Dendritic cell treated with granulocyte-macrophage colony-stimulating factor and Interleukin-4, amounts not matched to agents 40 ng/mL and 50 ng/mL, for 4 days (primary cell): ENCODE results near the gene IFI27L1.

Experiments used
- H3K27ac Mint-ChIP-seq: one replicate; pipeline ENCODE4 v1.8.0; 2022; ENCODE audit warnings: mild to moderate bottlenecking, mixed read lengths
- H3K27me3 Mint-ChIP-seq: one replicate; pipeline ENCODE4 v1.8.0; 2022; ENCODE audit warnings: mild to moderate bottlenecking, mixed read lengths
- H3K36me3 Mint-ChIP-seq: one replicate; pipeline ENCODE4 v1.8.0; 2022; ENCODE audit warnings: low read depth, mixed read lengths
- H3K4me1 Mint-ChIP-seq: one replicate; pipeline ENCODE4 v1.8.0; 2022; ENCODE audit warnings: low read depth, mixed read lengths
- H3K4me3 Mint-ChIP-seq: one replicate; pipeline ENCODE4 v1.8.0; 2022; ENCODE audit warnings: mild to moderate bottlenecking, moderate library complexity, mixed read lengths
- H3K9me3 Mint-ChIP-seq: one replicate; pipeline ENCODE4 v1.8.0; 2022; ENCODE audit warnings: mixed read lengths
- intact Hi-C: fragments of 100-400 bp; cut with micrococcal nuclease; formaldehyde crosslinking; loops from one replicate; pipeline ENCODE4 v1.15.0; 2022

Gene IFI27L1

GRCh38 chr14:94080621-94081385, at the start of gene IFI27L1, which contains the start of gene DDX24:
IFI27L1 (plus strand) TSS chr14:94081310; CDS start chr14:94096938, 15,628 bp downstream.
DDX24 (minus strand) TSS chr14:94081202; CDS start chr14:94079742, 1,460 bp downstream.
- Mint-ChIP-seq H3K27me3 (no peaks in the 10 kb centered on the region), H3K4me3 (peak within 1 kb of the TSS; percentile 94), H3K27ac (peak within 1 kb of the TSS; percentile 96), H3K4me1 (peaks cover 35% of the 10 kb centered on the region), H3K36me3 (peaks cover 48% of the 10 kb centered on the region), H3K9me3 (peaks cover under 1% of the 10 kb centered on the region)
- intact Hi-C loops: loop anchor here (1.0 to 5.0 kb wide), 3 partner anchors 48 to 56 kb away; partner anchors contain the start of genes IFI27L2 and OTUB2

GRCh38 chr14:94031883-94032279, 49.2 kb upstream of the IFI27L1 start:
- H3K4me1 Mint-ChIP-seq: peaks cover 41% of the 10 kb centered on the region
- H3K4me3 Mint-ChIP-seq: no peak overlapping the region
- H3K9me3 Mint-ChIP-seq: no peaks in the 10 kb centered on the region
- intact Hi-C loops: no loop called here
- no peaks in the 10 kb centered on the region for H3K36me3 Mint-ChIP-seq
- no peak overlapping the region for H3K27ac Mint-ChIP-seq
- peaks cover 3% of the 10 kb centered on the region for H3K27me3 Mint-ChIP-seq

GRCh38 chr14:94034886-94035285, 46.2 kb upstream of the IFI27L1 start:
- peaks cover 6% of the 10 kb centered on the region for H3K36me3 Mint-ChIP-seq
- peaks cover 3% of the 10 kb centered on the region for H3K27me3 Mint-ChIP-seq
- intact Hi-C loops: no loop called here
- H3K9me3 Mint-ChIP-seq: no peaks in the 10 kb centered on the region
- H3K4me1 Mint-ChIP-seq: peaks cover 11% of the 10 kb centered on the region
- H3K4me3 Mint-ChIP-seq: no peak overlapping the region
- no peak overlapping the region for H3K27ac Mint-ChIP-seq

- peaks cover 3% of the 10 kb centered on the region for H3K27me3 Mint-ChIP-seq
These were observed 44.6 kb upstream of the IFI27L1 start for GRCh38 chr14:94036313-94037167.

GRCh38 chr14:94037954-94038353, 43.2 kb upstream of the IFI27L1 start:
- Mint-ChIP-seq H3K4me1 (peaks cover 5% of the 10 kb centered on the region), H3K4me3 (no peak overlapping the region), H3K27me3 (peaks cover 3% of the 10 kb centered on the region), H3K9me3 (no peaks in the 10 kb centered on the region), H3K36me3 (peaks cover 11% of the 10 kb centered on the region), H3K27ac (no peak overlapping the region)
- intact Hi-C loops: no loop called here

More at GRCh38 chr14:94036313-94037167, 44.6 kb upstream of the IFI27L1 start:
- H3K27ac Mint-ChIP-seq: no peak overlapping the region
- H3K4me3 Mint-ChIP-seq: no peak overlapping the region
- H3K9me3 Mint-ChIP-seq: no peaks in the 10 kb centered on the region
- H3K4me1 Mint-ChIP-seq: peaks cover 5% of the 10 kb centered on the region
- H3K36me3 Mint-ChIP-seq: peaks cover 11% of the 10 kb centered on the region
- intact Hi-C loops: loop anchor here (1.0 kb wide), 2 partner anchors 100 to 144 kb away; no protein-coding TSS in a partner anchor

- H3K4me1 Mint-ChIP-seq: peaks cover 5% of the 10 kb centered on the region
- H3K27me3 Mint-ChIP-seq: peaks cover 3% of the 10 kb centered on the region
- intact Hi-C loops: no loop called here
- H3K27ac Mint-ChIP-seq: no peak overlapping the region
- no peak overlapping the region for H3K4me3 Mint-ChIP-seq
- no peaks in the 10 kb centered on the region for H3K9me3 Mint-ChIP-seq
- H3K36me3 Mint-ChIP-seq: peaks cover 14% of the 10 kb centered on the region
These were observed 42.6 kb upstream of the IFI27L1 start for GRCh38 chr14:94038510-94038909.

GRCh38 chr14:94038921-94039629, 42.0 kb upstream of the IFI27L1 start:
- Mint-ChIP-seq H3K27me3 (peaks cover 3% of the 10 kb centered on the region), H3K4me1 (peaks cover 5% of the 10 kb centered on the region), H3K4me3 (no peak overlapping the region), H3K36me3 (peaks cover 20% of the 10 kb centered on the region), H3K27ac (no peak overlapping the region), H3K9me3 (no peaks in the 10 kb centered on the region)
- intact Hi-C loops: no loop called here

GRCh38 chr14:94040247-94040646, 40.9 kb upstream of the IFI27L1 start:
- peaks cover 32% of the 10 kb centered on the region for H3K36me3 Mint-ChIP-seq
- peaks cover 5% of the 10 kb centered on the region for H3K4me1 Mint-ChIP-seq
- peaks cover 3% of the 10 kb centered on the region for H3K27me3 Mint-ChIP-seq
- intact Hi-C loops: no loop called here
- no peak overlapping the region for H3K4me3 Mint-ChIP-seq
- no peaks in the 10 kb centered on the region for H3K9me3 Mint-ChIP-seq
- H3K27ac Mint-ChIP-seq: no peak overlapping the region

- intact Hi-C loops: no loop called here
- Mint-ChIP-seq H3K4me1 (peaks cover 5% of the 10 kb centered on the region), H3K9me3 (no peaks in the 10 kb centered on the region), H3K27ac (no peak overlapping the region), H3K27me3 (peaks cover 3% of the 10 kb centered on the region), H3K4me3 (no peak overlapping the region), H3K36me3 (peaks cover 37% of the 10 kb centered on the region)
These were observed 40.3 kb upstream of the IFI27L1 start for GRCh38 chr14:94040796-94041195.

- peaks cover 1% of the 10 kb centered on the region for H3K27me3 Mint-ChIP-seq
- H3K36me3 Mint-ChIP-seq: peaks cover 47% of the 10 kb centered on the region
- no peak overlapping the region for H3K4me3 Mint-ChIP-seq
- intact Hi-C loops: no loop called here
- peaks cover 2% of the 10 kb centered on the region for H3K4me1 Mint-ChIP-seq
- H3K27ac Mint-ChIP-seq: no peak overlapping the region
- no peaks in the 10 kb centered on the region for H3K9me3 Mint-ChIP-seq
These were observed 39.4 kb upstream of the IFI27L1 start for GRCh38 chr14:94041551-94042346.

GRCh38 chr14:94042433-94043091, 38.5 kb upstream of the IFI27L1 start:
- Mint-ChIP-seq H3K27ac (no peak overlapping the region), H3K36me3 (peaks cover 55% of the 10 kb centered on the region), H3K27me3 (no peaks in the 10 kb centered on the region), H3K4me1 (no peaks in the 10 kb centered on the region), H3K9me3 (no peaks in the 10 kb centered on the region), H3K4me3 (no peak overlapping the region)
- intact Hi-C loops: no loop called here

GRCh38 chr14:94043111-94043755, 37.9 kb upstream of the IFI27L1 start:
- Mint-ChIP-seq H3K9me3 (no peaks in the 10 kb centered on the region), H3K27ac (no peak overlapping the region), H3K36me3 (peaks cover 62% of the 10 kb centered on the region), H3K27me3 (no peaks in the 10 kb centered on the region), H3K4me1 (no peaks in the 10 kb centered on the region), H3K4me3 (no peak overlapping the region)
- intact Hi-C loops: no loop called here
